ENCODE results near the gene GPR150. TPM values are rescaled to one million over a fixed set of nuclear protein-coding genes. Genes with fewer than 3 reads are reported as not detected.

The GPR150 gene
- total and polyA plus RNA-seq, 2 of the 13 experiments (the other 11 are each of a cell fraction or from before 2014, with no cell fraction given) = 0.03 TPM; not detected in 1

DNA sequence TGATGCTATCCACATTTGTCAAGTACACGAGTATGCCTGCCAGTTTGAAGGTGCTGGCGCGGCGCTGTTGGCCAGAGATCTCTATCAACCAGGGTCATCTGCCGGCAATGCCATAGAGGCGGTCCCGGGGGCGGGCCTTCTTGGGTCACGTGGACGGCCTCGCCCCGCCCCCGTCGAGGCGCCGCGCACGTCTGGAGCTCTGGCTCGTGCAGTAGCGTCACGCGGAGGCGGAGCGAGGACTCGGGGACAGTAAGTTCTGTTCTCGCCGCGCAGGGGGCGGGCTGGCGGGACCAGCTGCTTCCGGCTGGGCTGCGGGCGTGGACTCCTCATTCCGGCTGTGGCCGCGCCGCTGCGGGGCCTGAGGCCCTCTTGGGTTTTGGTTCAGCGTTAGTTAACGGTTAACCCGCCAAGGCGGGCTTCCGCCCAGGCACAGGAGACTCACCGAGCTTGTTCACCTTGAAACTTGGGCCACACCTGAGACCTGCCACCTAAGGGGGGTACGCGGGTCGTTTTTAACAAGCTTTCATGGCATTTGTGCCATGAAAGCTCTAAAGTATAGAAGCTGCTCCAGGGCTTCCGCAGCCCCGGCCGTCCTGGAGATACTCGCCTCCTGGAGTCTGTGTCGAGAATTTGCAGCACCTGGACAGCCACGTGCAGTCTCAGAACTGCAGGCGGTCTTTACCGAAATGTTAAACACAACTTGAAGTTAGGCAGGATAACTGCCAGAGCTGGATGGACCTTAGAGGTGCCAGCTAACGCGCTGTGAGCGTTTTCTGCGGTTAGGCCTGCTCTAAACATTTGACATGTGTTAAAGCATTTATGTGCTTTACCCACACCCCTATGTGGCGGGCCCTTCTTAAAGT is 26.9 kb downstream of the GPR150 start, which contains the start of gene RFESD (continued):
- TF ChIP-seq, protein P1, sequence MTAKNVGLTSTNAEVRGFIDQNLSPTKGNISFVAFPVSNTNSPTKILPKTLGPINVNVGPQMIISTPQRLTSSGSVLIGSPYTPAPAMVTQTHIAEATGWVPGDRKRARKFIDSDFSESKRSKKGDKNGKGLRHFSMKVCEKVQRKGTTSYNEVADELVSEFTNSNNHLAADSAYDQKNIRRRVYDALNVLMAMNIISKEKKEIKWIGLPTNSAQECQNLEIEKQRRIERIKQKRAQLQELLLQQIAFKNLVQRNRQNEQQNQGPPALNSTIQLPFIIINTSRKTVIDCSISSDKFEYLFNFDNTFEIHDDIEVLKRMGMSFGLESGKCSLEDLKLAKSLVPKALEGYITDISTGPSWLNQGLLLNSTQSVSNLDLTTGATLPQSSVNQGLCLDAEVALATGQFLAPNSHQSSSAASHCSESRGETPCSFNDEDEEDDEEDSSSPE (CRISPR knock-in tag; IDR thresholded peaks at IDR 0.05) = peak; percentile 93
- TF ChIP-seq ZNF773 (CRISPR knock-in tag; IDR thresholded peaks at IDR 0.05; ENCODE audit: borderline replicate concordance) (0 out of 2 replicates have a peak, but pooled peaks have one; percentile 39), MEF2D (CRISPR knock-in tag; IDR thresholded peaks at IDR 0.05) (peak; percentile 82), ZBTB10 (CRISPR knock-in tag; IDR thresholded peaks at IDR 0.05; ENCODE audit: borderline replicate concordance) (no peak), TCF7 (IDR thresholded peaks at IDR 0.05; ENCODE audit: low read depth) (peak; percentile 58; the same call in 1 of the 2 replicates), ZNF138 (CRISPR knock-in tag; IDR thresholded peaks at IDR 0.05; ENCODE audit: low read depth) (0 out of 2 replicates have a peak, but pooled peaks have one; percentile 67), PTBP1 (IDR thresholded peaks at IDR 0.05; ENCODE audit: low read depth, low read length, poor library complexity, severe bottlenecking) (no peak), SMYD3 (CRISPR knock-in tag; IDR thresholded peaks at IDR 0.05) (peak; percentile 34), KDM5A (IDR thresholded peaks at IDR 0.05; ENCODE audit: borderline replicate concordance, low read length) (no peak), IRF2 (CRISPR knock-in tag; IDR thresholded peaks at IDR 0.05) (peak; percentile 79; the same call in 1 of the 2 replicates), ZNF563 (CRISPR knock-in tag; IDR thresholded peaks at IDR 0.05) (peak; percentile 70; the same call in 1 of the 2 replicates)
- TF ChIP-seq, protein P2, sequence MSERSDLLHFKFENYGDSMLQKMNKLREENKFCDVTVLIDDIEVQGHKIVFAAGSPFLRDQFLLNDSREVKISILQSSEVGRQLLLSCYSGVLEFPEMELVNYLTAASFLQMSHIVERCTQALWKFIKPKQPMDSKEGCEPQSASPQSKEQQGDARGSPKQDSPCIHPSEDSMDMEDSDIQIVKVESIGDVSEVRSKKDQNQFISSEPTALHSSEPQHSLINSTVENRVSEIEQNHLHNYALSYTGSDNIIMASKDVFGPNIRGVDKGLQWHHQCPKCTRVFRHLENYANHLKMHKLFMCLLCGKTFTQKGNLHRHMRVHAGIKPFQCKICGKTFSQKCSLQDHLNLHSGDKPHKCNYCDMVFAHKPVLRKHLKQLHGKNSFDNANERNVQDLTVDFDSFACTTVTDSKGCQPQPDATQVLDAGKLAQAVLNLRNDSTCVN (CRISPR knock-in tag; IDR thresholded peaks at IDR 0.05; ENCODE audit: borderline replicate concordance) = 0 out of 2 replicates have a peak, but pooled peaks have one; percentile 1
- TF ChIP-seq, protein P3, sequence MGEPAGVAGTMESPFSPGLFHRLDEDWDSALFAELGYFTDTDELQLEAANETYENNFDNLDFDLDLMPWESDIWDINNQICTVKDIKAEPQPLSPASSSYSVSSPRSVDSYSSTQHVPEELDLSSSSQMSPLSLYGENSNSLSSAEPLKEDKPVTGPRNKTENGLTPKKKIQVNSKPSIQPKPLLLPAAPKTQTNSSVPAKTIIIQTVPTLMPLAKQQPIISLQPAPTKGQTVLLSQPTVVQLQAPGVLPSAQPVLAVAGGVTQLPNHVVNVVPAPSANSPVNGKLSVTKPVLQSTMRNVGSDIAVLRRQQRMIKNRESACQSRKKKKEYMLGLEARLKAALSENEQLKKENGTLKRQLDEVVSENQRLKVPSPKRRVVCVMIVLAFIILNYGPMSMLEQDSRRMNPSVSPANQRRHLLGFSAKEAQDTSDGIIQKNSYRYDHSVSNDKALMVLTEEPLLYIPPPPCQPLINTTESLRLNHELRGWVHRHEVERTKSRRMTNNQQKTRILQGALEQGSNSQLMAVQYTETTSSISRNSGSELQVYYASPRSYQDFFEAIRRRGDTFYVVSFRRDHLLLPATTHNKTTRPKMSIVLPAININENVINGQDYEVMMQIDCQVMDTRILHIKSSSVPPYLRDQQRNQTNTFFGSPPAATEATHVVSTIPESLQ (CRISPR knock-in tag; conservative IDR thresholded peaks at IDR 0.05) = no peak
